Smooth muscle cell (in vitro differentiated cells): ENCODE results near the gene BMERB1. TPM values are rescaled to one million over a fixed set of nuclear protein-coding genes. Genes with fewer than 3 reads are reported as not detected.
"Not testable (repeated sequence)": the region's sequence is repeated elsewhere in the genome, so short reads cannot be mapped to it uniquely, and the experiment has no call there.

Source experiments
- DNase-seq: peaks from one replicate; lab custom pipeline; 2025; ENCODE audit not compliant: unreplicated experiment; lab: John Stamatoyannopoulos, UW
- H2AFZ ChIP-seq: fragments of 200-600 bp; sonication (generic); 2 replicates; pipeline ENCODE4 v1.6.0; 2016; ENCODE audit warnings: antibody characterized with exemption, low read depth, mild to moderate bottlenecking
- H3F3A ChIP-seq: fragments of 200-600 bp; sonication (generic); 2 replicates; pipeline ENCODE4 v1.6.0; 2017; ENCODE audit warnings: antibody characterized with exemption, low read depth
- H3K27ac ChIP-seq: fragments of 200-600 bp; sonication (generic); 2 replicates; pipeline ENCODE4 v1.5.1; 2016; ENCODE audit warnings: low read depth, mild to moderate bottlenecking
- H3K27me3 ChIP-seq: fragments of 200-600 bp; sonication (generic); 2 replicates; pipeline ENCODE4 v1.6.1; 2016; ENCODE audit warnings: low read depth, mild to moderate bottlenecking
- H3K36me3 ChIP-seq: fragments of 200-600 bp; sonication (generic); 2 replicates; pipeline ENCODE4 v1.5.1; 2016; ENCODE audit warnings: low read depth
- H3K4me1 ChIP-seq: fragments of 200-600 bp; sonication (generic); 2 replicates; pipeline ENCODE4 v1.5.1; 2016; ENCODE audit warnings: low read depth
- H3K4me2 ChIP-seq: fragments of 200-600 bp; sonication (generic); 2 replicates; pipeline ENCODE4 v1.6.0; 2016; ENCODE audit warnings: mild to moderate bottlenecking
- H3K4me3 ChIP-seq: fragments of 200-600 bp; sonication (generic); 2 replicates; pipeline ENCODE4 v1.5.1; 2016; ENCODE audit warnings: mild to moderate bottlenecking
- H3K79me2 ChIP-seq: fragments of 200-600 bp; sonication (generic); 2 replicates; pipeline ENCODE4 v1.6.0; 2016; ENCODE audit warnings: low read depth, mild to moderate bottlenecking
- H3K9ac ChIP-seq: fragments of 200-600 bp; sonication (generic); 2 replicates; pipeline ENCODE4 v1.6.0; 2016; ENCODE audit warnings: low read depth
- H3K9me3 ChIP-seq: fragments of 200-600 bp; sonication (generic); replicated peaks from 2 replicates; pipeline ENCODE4 v1.5.1; 2016; ENCODE audit warnings: low read depth
- H4K20me1 ChIP-seq: fragments of 200-600 bp; sonication (generic); 2 replicates; pipeline ENCODE4 v1.6.0; 2016; ENCODE audit warnings: low read depth
- CTCF ChIP-seq: fragments of 200-600 bp; sonication (generic); IDR thresholded peaks from 2 replicates; pipeline ENCODE4 v1.5.1; 2017; ENCODE audit warnings: borderline replicate concordance, mild to moderate bottlenecking, antibody characterized with exemption; ENCODE audit not compliant: insufficient read depth, poor library complexity, severe bottlenecking
- WGBS: methylation state at CpG from one replicate; pipeline ENCODE4 v1.1.7; 2016; ENCODE audit warnings: low lambda C conversion rate; 5-methylcytosine and 5-hydroxymethylcytosine counted together
- polyA plus RNA-seq: library from polyadenylated mRNA; unstranded; fragments of >200 nt; fragmentation: Nextera tagmentation; extraction: Ambion mirVana; gene quantifications from 2 replicates; pipeline ENCODE4 v1.2.1, GENCODE V29; 2016
- total RNA-seq: library from RNA; depleted of rRNA; stranded (reverse); fragments of >200 nt; gene quantifications from 2 replicates; pipeline ENCODE4 v1.2.3, GENCODE V29; 2014

The BMERB1 gene
- total and polyA plus RNA-seq, 2 experiments from 2014 or later: 16.5 to 20.0 TPM

GRCh38 chr16:15544405-15544804, 110.0 kb downstream of the BMERB1 start:
- H3K27me3 ChIP-seq: no peaks in the 10 kb centered on the region
- no peaks in the 10 kb centered on the region for H4K20me1 ChIP-seq
- DNase-seq: no peak
- WGBS: 91% methylated on average over 5 of the region's 5 CpGs
- H2AFZ ChIP-seq: no peak overlapping the region
- H3K4me1 ChIP-seq: no peaks in the 10 kb centered on the region
- H3K9me3 ChIP-seq: no peaks in the 10 kb centered on the region
- no peak for TF ChIP-seq CTCF
- H3K9ac ChIP-seq: no peak overlapping the region
- H3K36me3 ChIP-seq: no peaks in the 10 kb centered on the region
- no peaks in the 10 kb centered on the region for H3K79me2 ChIP-seq
- H3K27ac ChIP-seq: no peak overlapping the region
- no peak overlapping the region for H3K4me2 ChIP-seq
- H3F3A ChIP-seq: no peaks in the 10 kb centered on the region
- H3K4me3 ChIP-seq: no peak overlapping the region

- Histone ChIP-seq H3F3A (no peaks in the 10 kb centered on the region), H3K4me2 (no peak overlapping the region), H3K9ac (no peak overlapping the region), H3K4me3 (no peak overlapping the region), H3K27me3 (no peaks in the 10 kb centered on the region), H4K20me1 (no peaks in the 10 kb centered on the region), H3K27ac (no peak overlapping the region), H3K4me1 (no peaks in the 10 kb centered on the region), H2AFZ (no peak overlapping the region), H3K36me3 (no peaks in the 10 kb centered on the region), H3K79me2 (no peaks in the 10 kb centered on the region), H3K9me3 (no peaks in the 10 kb centered on the region)
- TF ChIP-seq CTCF: no peak
- WGBS: 97% methylated on average over 2 of the region's 2 CpGs
- DNase-seq: no peak
Measured at GRCh38 chr16:15545544-15545943, 111.2 kb downstream of the BMERB1 start.

GRCh38 chr16:15547072-15547767, 112.8 kb downstream of the BMERB1 start:
- not testable (repeated sequence) for DNase-seq, H3K4me2 ChIP-seq, H3K36me3 ChIP-seq, H3K27me3 ChIP-seq, H3K4me1 ChIP-seq, H3K27ac ChIP-seq, H3K79me2 ChIP-seq, H3K9me3 ChIP-seq, H3K4me3 ChIP-seq, H3K9ac ChIP-seq, H3F3A ChIP-seq, H2AFZ ChIP-seq, H4K20me1 ChIP-seq
- WGBS: 78% methylated on average over 13 of the region's 13 CpGs

- Histone ChIP-seq H3K27ac (no peak overlapping the region), H3K4me1 (no peaks in the 10 kb centered on the region), H3K9ac (no peak overlapping the region), H3F3A (no peaks in the 10 kb centered on the region), H3K79me2 (no peaks in the 10 kb centered on the region), H3K27me3 (no peaks in the 10 kb centered on the region), H2AFZ (no peak overlapping the region), H3K4me2 (no peak overlapping the region), H3K4me3 (no peak overlapping the region), H3K36me3 (no peaks in the 10 kb centered on the region), H3K9me3 (no peaks in the 10 kb centered on the region), H4K20me1 (no peaks in the 10 kb centered on the region)
- 94% methylated on average over 6 of the region's 6 CpGs for WGBS
- DNase-seq: no peak
- TF ChIP-seq CTCF: no peak
Measured at GRCh38 chr16:15547768-15548096, 113.3 kb downstream of the BMERB1 start.
